Ascending aorta (tissue), 2 donors: ENCODE measurements around the gene GABRA6. TPM values are rescaled to one million over a fixed set of nuclear protein-coding genes. Genes with fewer than 3 reads are reported as not detected.

Source experiments
- DNase-seq, 2 donors: peaks; one replicate each; pipeline ENCODE4 v3.0.0-alpha.2; 2019; ENCODE audit warnings: low spot score in 2 of 2
- H3K27ac ChIP-seq, 2 donors: fragments of 200-600 bp; sonication (generic); one replicate each; pipeline ENCODE4 v1.5.1; 2016 to 2017; ENCODE audit warnings: mild to moderate bottlenecking in 1 of 2
- H3K27me3 ChIP-seq: fragments of 200-600 bp; sonication (generic); one replicate; pipeline ENCODE4 v1.5.1; 2017
- H3K36me3 ChIP-seq, 2 donors: fragments of 200-600 bp; sonication (generic); one replicate each; pipeline ENCODE4 v1.5.1; 2016
- H3K4me1 ChIP-seq, 2 donors: fragments of 200-600 bp; sonication (generic); one replicate each; pipeline ENCODE4 v1.5.1; 2016 to 2017; ENCODE audit warnings: mild to moderate bottlenecking in 1 of 2
- H3K4me3 ChIP-seq, 2 donors: fragments of 200-600 bp; sonication (generic); one replicate each; pipeline ENCODE4 v1.5.1; 2016 to 2017; ENCODE audit warnings: mild to moderate bottlenecking in 1 of 2
- H3K9me3 ChIP-seq, 2 donors: fragments of 200-600 bp; sonication (generic); one replicate each; pipeline ENCODE4 v1.5.1; 2016
- intact Hi-C: fragments of 100-400 bp; cut with DNase I; formaldehyde crosslinking; loops from one replicate; pipeline ENCODE4 v1.15.1; 2023
- total RNA-seq: library from RNA; depleted of rRNA; stranded (reverse); fragments of >200 nt; gene quantifications from one replicate; pipeline ENCODE4 v1.1.0, GENCODE V29; 2016
- TF ChIP-seq, protein P1 (sequence below), 3 experiments: fragments of 200-600 bp in 2 of 3; fragments of 450-650 bp in 1 of 3; sonication (generic) in 2 of 3; IDR thresholded peaks; one replicate each; pipeline ENCODE4 v1.5.1; 2016 to 2019; ENCODE audit warnings: antibody characterized with exemption in 3 of 3, mild to moderate bottlenecking in 1 of 3, moderate library complexity in 1 of 3

GABRA6 gene
- total RNA-seq, 1 donor from 2014 or later: not detected

DNA sequence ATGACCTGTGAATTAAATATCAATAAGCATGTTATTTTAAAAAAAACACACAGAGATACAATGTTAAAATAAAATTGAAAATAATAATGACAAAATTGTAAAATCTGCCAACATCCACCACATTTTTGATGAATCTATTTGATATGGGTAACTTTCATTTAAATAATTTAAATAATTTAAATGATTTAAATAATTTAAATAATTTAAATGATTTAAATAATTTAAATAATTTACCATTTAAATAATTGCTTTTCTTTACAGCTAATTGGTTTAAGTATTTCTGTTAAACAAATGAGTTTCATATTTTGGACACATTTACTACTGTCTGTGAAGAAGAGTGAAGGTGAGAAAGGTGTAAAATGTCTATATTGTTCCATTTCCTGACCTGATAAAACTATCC lies 22.1 kb upstream of the GABRA6 start:
- no peaks in the 10 kb centered on the region for H3K36me3 ChIP-seq
- no peak overlapping the region for H3K4me3 ChIP-seq
- DNase-seq: no peak
- H3K4me1 ChIP-seq: no peaks in the 10 kb centered on the region
- no peak overlapping the region for H3K27ac ChIP-seq
- intact Hi-C loops: no loop called here
- no peaks in the 10 kb centered on the region for H3K27me3 ChIP-seq
- H3K9me3 ChIP-seq: no peaks in the 10 kb centered on the region
- TF ChIP-seq, protein P1, sequence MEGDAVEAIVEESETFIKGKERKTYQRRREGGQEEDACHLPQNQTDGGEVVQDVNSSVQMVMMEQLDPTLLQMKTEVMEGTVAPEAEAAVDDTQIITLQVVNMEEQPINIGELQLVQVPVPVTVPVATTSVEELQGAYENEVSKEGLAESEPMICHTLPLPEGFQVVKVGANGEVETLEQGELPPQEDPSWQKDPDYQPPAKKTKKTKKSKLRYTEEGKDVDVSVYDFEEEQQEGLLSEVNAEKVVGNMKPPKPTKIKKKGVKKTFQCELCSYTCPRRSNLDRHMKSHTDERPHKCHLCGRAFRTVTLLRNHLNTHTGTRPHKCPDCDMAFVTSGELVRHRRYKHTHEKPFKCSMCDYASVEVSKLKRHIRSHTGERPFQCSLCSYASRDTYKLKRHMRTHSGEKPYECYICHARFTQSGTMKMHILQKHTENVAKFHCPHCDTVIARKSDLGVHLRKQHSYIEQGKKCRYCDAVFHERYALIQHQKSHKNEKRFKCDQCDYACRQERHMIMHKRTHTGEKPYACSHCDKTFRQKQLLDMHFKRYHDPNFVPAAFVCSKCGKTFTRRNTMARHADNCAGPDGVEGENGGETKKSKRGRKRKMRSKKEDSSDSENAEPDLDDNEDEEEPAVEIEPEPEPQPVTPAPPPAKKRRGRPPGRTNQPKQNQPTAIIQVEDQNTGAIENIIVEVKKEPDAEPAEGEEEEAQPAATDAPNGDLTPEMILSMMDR (IDR thresholded peaks at IDR 0.05): no peak

DNA sequence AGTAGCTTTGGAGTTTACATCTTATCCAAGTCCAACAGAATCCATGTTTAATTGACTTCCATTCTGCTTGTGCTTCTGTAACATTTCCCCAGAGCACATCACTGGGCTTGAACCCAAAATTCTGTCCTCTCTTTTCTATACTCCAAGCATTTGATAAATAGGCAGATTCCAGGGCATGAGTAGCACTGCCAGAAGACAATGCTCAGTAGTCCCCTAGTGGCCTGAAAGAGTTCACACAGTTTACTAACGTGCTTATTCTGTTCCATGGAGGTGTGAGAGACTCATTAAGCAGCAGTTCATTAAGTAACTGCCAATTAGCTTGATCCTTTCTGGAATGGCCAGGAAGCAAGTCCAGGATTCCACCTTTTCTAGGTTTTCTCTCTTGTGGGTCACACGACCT lies 9.4 kb upstream of the GABRA6 start:
- Histone ChIP-seq H3K36me3 (no peaks in the 10 kb centered on the region), H3K27me3 (no peaks in the 10 kb centered on the region), H3K4me3 (no peak overlapping the region), H3K9me3 (no peaks in the 10 kb centered on the region), H3K27ac (no peak overlapping the region), H3K4me1 (no peaks in the 10 kb centered on the region)
- intact Hi-C loops: no loop called here
- DNase-seq: no peak
- TF ChIP-seq, protein P1 (IDR thresholded peaks at IDR 0.05): no peak

DNA sequence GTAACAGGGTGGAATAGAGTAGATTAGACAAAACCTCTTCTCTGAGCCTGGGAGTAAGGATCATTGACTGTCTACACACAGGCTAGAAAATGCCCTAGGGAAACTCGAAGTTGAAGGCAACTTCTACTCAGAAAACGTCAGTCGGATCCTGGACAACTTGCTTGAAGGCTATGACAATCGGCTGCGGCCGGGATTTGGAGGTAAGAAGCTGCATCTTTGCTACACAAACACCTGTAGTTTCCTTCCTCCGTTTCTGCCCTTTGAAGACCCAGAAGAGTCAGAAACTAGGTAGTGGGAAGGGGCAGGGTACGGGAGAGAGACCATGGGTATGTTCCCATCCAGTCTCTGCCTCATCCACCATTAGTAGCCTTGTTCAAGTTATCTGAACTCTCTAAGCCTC lies 628 bp downstream of the GABRA6 start:
- Histone ChIP-seq H3K4me1 (no peaks in the 10 kb centered on the region), H3K4me3 (no peak overlapping the region), H3K9me3 (no peaks in the 10 kb centered on the region), H3K36me3 (no peaks in the 10 kb centered on the region), H3K27ac (no peak overlapping the region), H3K27me3 (no peaks in the 10 kb centered on the region)
- TF ChIP-seq, protein P1 (IDR thresholded peaks at IDR 0.05): no peak
- DNase-seq: no peak
- intact Hi-C loops: no loop called here

DNA sequence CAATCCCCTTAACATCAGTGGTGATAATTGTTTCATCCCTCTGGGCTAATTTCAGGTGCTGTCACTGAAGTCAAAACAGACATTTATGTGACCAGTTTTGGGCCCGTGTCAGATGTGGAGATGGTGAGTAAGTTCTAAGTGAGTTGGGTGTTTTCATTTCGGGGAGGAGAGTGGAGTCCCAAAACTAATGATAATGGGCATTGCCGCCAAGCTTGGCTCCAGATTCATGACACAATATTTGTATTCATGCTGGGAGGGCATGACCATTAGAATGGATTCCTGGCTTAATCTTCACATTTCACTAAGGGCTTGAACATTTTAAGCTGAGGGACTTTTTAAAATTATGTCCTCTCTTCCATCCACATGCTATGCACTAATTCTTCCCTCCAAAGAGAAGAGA lies 1.4 kb downstream of the GABRA6 start:
- H3K27me3 ChIP-seq: no peaks in the 10 kb centered on the region
- H3K9me3 ChIP-seq: no peaks in the 10 kb centered on the region
- intact Hi-C loops: no loop called here
- no peak for DNase-seq
- no peak overlapping the region for H3K27ac ChIP-seq
- H3K4me1 ChIP-seq: no peaks in the 10 kb centered on the region
- no peak overlapping the region for H3K4me3 ChIP-seq
- TF ChIP-seq, protein P1 (IDR thresholded peaks at IDR 0.05): no peak
- H3K36me3 ChIP-seq: no peaks in the 10 kb centered on the region

DNA sequence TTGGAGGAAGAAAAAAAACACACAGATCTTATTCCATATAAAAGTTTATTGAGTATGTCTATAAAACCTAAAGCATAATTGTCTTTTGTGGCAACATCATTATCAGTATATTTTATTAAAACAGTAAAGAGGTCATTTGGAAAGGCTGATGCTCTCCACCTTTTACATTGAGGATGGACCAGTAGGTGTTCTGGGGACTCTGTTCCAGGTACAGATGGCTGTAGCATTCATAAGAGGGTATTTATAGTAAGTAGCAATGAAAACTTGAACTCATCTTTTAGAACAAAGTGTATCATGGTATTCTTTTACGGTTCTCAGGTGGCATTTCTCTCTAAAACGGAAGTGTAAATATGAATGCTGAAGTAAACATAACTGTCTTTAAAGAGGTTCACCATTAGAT lies 1.8 kb downstream of the GABRA6 start:
- TF ChIP-seq, protein P1 (IDR thresholded peaks at IDR 0.05): no peak
- intact Hi-C loops: no loop called here
- H3K27ac ChIP-seq: no peak overlapping the region
- no peaks in the 10 kb centered on the region for H3K36me3 ChIP-seq
- no peaks in the 10 kb centered on the region for H3K4me1 ChIP-seq
- H3K27me3 ChIP-seq: no peaks in the 10 kb centered on the region
- DNase-seq: no peak
- no peak overlapping the region for H3K4me3 ChIP-seq
- H3K9me3 ChIP-seq: no peaks in the 10 kb centered on the region

DNA sequence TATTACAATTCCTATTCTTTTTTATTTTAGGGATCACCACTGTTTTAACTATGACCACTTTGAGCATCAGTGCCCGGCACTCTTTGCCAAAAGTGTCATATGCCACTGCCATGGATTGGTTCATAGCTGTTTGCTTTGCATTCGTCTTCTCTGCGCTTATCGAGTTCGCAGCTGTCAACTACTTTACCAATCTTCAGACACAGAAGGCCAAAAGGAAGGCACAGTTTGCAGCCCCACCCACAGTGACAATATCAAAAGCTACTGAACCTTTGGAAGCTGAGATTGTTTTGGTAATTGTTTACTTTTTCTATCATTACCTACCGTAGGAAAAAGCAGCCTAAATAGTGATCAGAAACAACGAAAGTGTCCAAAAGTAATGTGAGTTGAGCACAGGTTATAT lies 6.4 kb downstream of the GABRA6 start:
- Histone ChIP-seq H3K9me3 (no peaks in the 10 kb centered on the region), H3K36me3 (no peaks in the 10 kb centered on the region), H3K27ac (no peak overlapping the region), H3K4me3 (no peak overlapping the region), H3K27me3 (no peaks in the 10 kb centered on the region), H3K4me1 (no peaks in the 10 kb centered on the region)
- intact Hi-C loops: no loop called here
- TF ChIP-seq, protein P1 (IDR thresholded peaks at IDR 0.05): no peak
- no peak for DNase-seq
